GM23338 (cell line): ENCODE data around the gene INPP5A. TPM values are rescaled to one million over a fixed set of nuclear protein-coding genes. Genes with fewer than 3 reads are reported as not detected.

Experiments used
- ATAC-seq: fragments of 200-7000 bp; cut with Tn5 transposase; 3 replicates; pipeline ENCODE4 v1.9.1; 2020
- DNase-seq: peaks from one replicate; pipeline ENCODE4 v3.0.0-alpha.2; 2015; ENCODE audit warnings: low spot score
- H2AFZ ChIP-seq: fragments of 200-600 bp; sonication (generic); 2 replicates; pipeline ENCODE4 v1.8.0; 2016; ENCODE audit warnings: antibody characterized with exemption, mild to moderate bottlenecking, moderate library complexity
- H3F3A ChIP-seq: fragments of 200-600 bp; sonication (generic); replicated peaks from 2 replicates; pipeline ENCODE4 v1.8.0; 2017; ENCODE audit warnings: antibody characterized with exemption, mixed run types, low read depth
- H3K27ac ChIP-seq: fragments of 200-600 bp; sonication (generic); 2 replicates; pipeline ENCODE4 v1.6.1; 2016; ENCODE audit warnings: low read depth
- H3K27me3 ChIP-seq: fragments of 200-600 bp; sonication (generic); 2 replicates; pipeline ENCODE4 v1.8.0; 2016; ENCODE audit warnings: mild to moderate bottlenecking, mixed run types, moderate library complexity; ENCODE audit not compliant: insufficient read depth
- H3K36me3 ChIP-seq: fragments of 200-600 bp; sonication (generic); 2 replicates; pipeline ENCODE4 v1.8.0; 2016; ENCODE audit warnings: mild to moderate bottlenecking; ENCODE audit not compliant: insufficient read depth
- H3K4me1 ChIP-seq: fragments of 200-600 bp; sonication (generic); 2 replicates; pipeline ENCODE4 v1.8.0; 2016; ENCODE audit warnings: mild to moderate bottlenecking, moderate library complexity; ENCODE audit not compliant: insufficient read depth
- H3K4me2 ChIP-seq: fragments of 200-600 bp; sonication (generic); 2 replicates; pipeline ENCODE4 v1.7.1; 2017; ENCODE audit warnings: mixed run types
- H3K4me3 ChIP-seq: fragments of 200-600 bp; sonication (generic); 2 replicates; pipeline ENCODE4 v1.6.1; 2016; ENCODE audit warnings: mixed run types
- H3K79me2 ChIP-seq: fragments of 200-600 bp; sonication (generic); replicated peaks from 2 replicates; pipeline ENCODE4 v1.8.0; 2017; ENCODE audit warnings: mild to moderate bottlenecking; ENCODE audit not compliant: insufficient read depth
- H3K9me2 ChIP-seq: fragments of 200-600 bp; sonication (generic); 2 replicates; pipeline ENCODE4 v1.8.0; 2017; ENCODE audit not compliant: insufficient read depth
- H4K20me1 ChIP-seq: fragments of 200-600 bp; sonication (generic); replicated peaks from 2 replicates; pipeline ENCODE4 v1.8.0; 2017; ENCODE audit warnings: mild to moderate bottlenecking; ENCODE audit not compliant: insufficient read depth
- H3K27ac Mint-ChIP-seq: 2 replicates; pipeline ENCODE4 v1.8.0; 2020; ENCODE audit warnings: inconsistent platforms, mild to moderate bottlenecking, moderate library complexity, mixed read lengths
- H3K27me3 Mint-ChIP-seq: 3 replicates; pipeline ENCODE4 v1.8.0; 2022; ENCODE audit warnings: low read depth, mild to moderate bottlenecking, moderate library complexity, mixed read lengths, inconsistent platforms; ENCODE audit not compliant: insufficient read depth, poor library complexity
- H3K36me3 Mint-ChIP-seq: 3 replicates; pipeline ENCODE4 v1.8.0; 2021; ENCODE audit warnings: low read depth, mild to moderate bottlenecking, inconsistent platforms, moderate library complexity, mixed read lengths
- H3K4me1 Mint-ChIP-seq: 3 replicates; pipeline ENCODE4 v1.8.0; 2020; ENCODE audit warnings: mild to moderate bottlenecking, inconsistent platforms, mixed read lengths
- H3K4me3 Mint-ChIP-seq: 3 replicates; pipeline ENCODE4 v1.8.0; 2021; ENCODE audit warnings: moderate library complexity, mild to moderate bottlenecking, inconsistent platforms, mixed read lengths
- H3K9me3 Mint-ChIP-seq: 3 replicates; pipeline ENCODE4 v1.8.0; 2020; ENCODE audit warnings: moderate library complexity, mild to moderate bottlenecking, inconsistent platforms, mixed read lengths
- CREB1 ChIP-seq: fragments of 250-450 bp; sonication (Bioruptor Pico); IDR thresholded peaks from 2 replicates; pipeline ENCODE4 v1.5.0; 2020; ENCODE audit warnings: low read depth, mild to moderate bottlenecking, moderate library complexity
- EZH2 ChIP-seq: fragments of 200-600 bp; sonication (generic); IDR thresholded peaks from one replicate; pipeline ENCODE4 v1.8.0; 2017; ENCODE audit warnings: antibody characterized with exemption, mild to moderate bottlenecking, low read depth; ENCODE audit not compliant: unreplicated experiment
- EZH2phosphoT487 ChIP-seq: fragments of 200-600 bp; sonication (generic); IDR thresholded peaks from one replicate; pipeline ENCODE4 v1.8.1; 2018; ENCODE audit warnings: antibody characterized with exemption; ENCODE audit not compliant: unreplicated experiment
- JUNB ChIP-seq: IDR thresholded peaks from one replicate; pipeline ENCODE4 v1.6.1; 2016; ENCODE audit warnings: antibody characterized with exemption; ENCODE audit not compliant: unreplicated experiment
- NANOG ChIP-seq: IDR thresholded peaks from 2 replicates; pipeline ENCODE4 v1.6.1; 2016; ENCODE audit warnings: antibody characterized with exemption, borderline replicate concordance
- POLR2AphosphoS5 ChIP-seq: IDR thresholded peaks from 2 replicates; pipeline ENCODE4 v1.6.1; 2016; ENCODE audit warnings: antibody characterized with exemption, low read depth
- STAT1 ChIP-seq: IDR thresholded peaks from one replicate; pipeline ENCODE4 v1.6.1; 2016; ENCODE audit warnings: antibody characterized with exemption; ENCODE audit not compliant: unreplicated experiment
- ZNF114 ChIP-seq: fragments of 250-450 bp; sonication (Bioruptor Pico); IDR thresholded peaks from 2 replicates; pipeline ENCODE4 v1.5.0; 2020; ENCODE audit warnings: mild to moderate bottlenecking, moderate library complexity
- ZNF331 ChIP-seq: fragments of 250-450 bp; sonication (Bioruptor Pico); IDR thresholded peaks from 2 replicates; pipeline ENCODE4 v1.5.0; 2020; ENCODE audit warnings: low read depth, mild to moderate bottlenecking, moderate library complexity
- polyA plus RNA-seq: library from polyadenylated mRNA; unstranded; fragments of >200 nt; fragmentation: Nextera tagmentation; extraction: Ambion mirVana; gene quantifications from 2 replicates; pipeline ENCODE4 v1.2.1, GENCODE V29; 2016
- total RNA-seq: library from RNA; depleted of rRNA; stranded (reverse); fragments of >200 nt; shearing (Covaris generic); gene quantifications from 2 replicates; pipeline ENCODE4 v1.2.3, GENCODE V29; 2014
- TF ChIP-seq, protein P1 (sequence below): IDR thresholded peaks from one replicate; pipeline ENCODE4 v1.6.1; 2018; ENCODE audit warnings: antibody characterized with exemption; ENCODE audit not compliant: unreplicated experiment
- TF ChIP-seq, protein P2 (sequence below): fragments of 250-450 bp; sonication (Bioruptor Pico); IDR thresholded peaks from 2 replicates; pipeline ENCODE4 v1.5.0; 2020; ENCODE audit warnings: mild to moderate bottlenecking, moderate library complexity
- TF ChIP-seq, protein P3 (sequence below): IDR thresholded peaks from 2 replicates; pipeline ENCODE4 v1.6.1; 2016; ENCODE audit warnings: antibody characterized with exemption
- TF ChIP-seq, protein P4 (sequence below), 2 experiments: fragments of 200-600 bp in 1 of 2; sonication (generic) in 1 of 2; conservative IDR thresholded peaks; 2 replicates each; pipeline versions ENCODE4 v1.5.1 to v1.6.1; 2016 to 2017; ENCODE audit warnings: antibody characterized with exemption in 2 of 2, low read depth in 2 of 2, mild to moderate bottlenecking in 2 of 2, moderate library complexity in 1 of 2

The INPP5A gene
- total and polyA plus RNA-seq, 2 experiments from 2014 or later: 5.9 to 40.6 TPM

DNA sequence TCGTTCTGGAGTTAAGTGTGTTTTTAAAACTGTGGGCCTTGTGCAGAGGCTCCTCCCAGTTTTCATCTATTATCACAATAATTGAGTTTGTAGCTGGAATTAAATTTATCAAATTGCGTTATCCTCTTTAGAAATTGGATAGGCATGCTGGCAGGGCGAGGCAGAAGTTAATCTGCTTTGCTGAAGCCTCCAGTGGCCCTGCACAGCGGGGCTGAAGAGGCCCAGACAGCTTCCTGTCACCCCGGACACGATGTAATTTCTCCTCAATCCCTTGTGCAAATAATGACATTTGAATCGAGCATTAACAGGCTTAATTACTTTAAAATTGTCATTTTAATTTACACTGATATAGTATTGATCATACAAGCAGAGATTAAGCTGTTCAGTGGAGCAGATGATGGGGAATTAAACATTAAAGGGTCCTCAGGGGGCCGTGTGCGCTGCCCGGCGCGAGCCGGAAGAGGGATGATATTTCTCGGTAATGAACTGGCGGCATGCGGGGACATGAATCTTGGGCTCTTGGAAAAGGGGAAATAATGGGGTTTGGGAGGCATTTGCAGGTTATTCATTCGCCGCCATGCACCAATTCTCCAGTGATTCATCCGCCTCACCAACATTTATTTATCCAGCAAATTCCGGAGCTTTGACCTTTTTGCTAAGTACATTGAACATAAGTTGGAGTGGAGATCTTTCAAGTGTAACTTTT, 129.9 kb downstream of the INPP5A start:
- Histone ChIP-seq H3K27ac (no peak overlapping the region), H3K27me3 (no peaks in the 10 kb centered on the region), H3K9me2 (no peaks in the 10 kb centered on the region), H3K4me3 (no peak overlapping the region), H3K4me1 (no peaks in the 10 kb centered on the region), H4K20me1 (no peaks in the 10 kb centered on the region), H3F3A (no peaks in the 10 kb centered on the region), H3K4me2 (no peak overlapping the region), H3K36me3 (no peaks in the 10 kb centered on the region), H3K79me2 (no peaks in the 10 kb centered on the region), H2AFZ (no peak overlapping the region)
- no peak for ATAC-seq
- no peak for DNase-seq
- Mint-ChIP-seq H3K4me1 (no peaks in the 10 kb centered on the region), H3K27ac (no peak overlapping the region), H3K9me3 (no peaks in the 10 kb centered on the region), H3K4me3 (no peak overlapping the region), H3K27me3 (no peaks in the 10 kb centered on the region), H3K36me3 (no peaks in the 10 kb centered on the region; the same call in 2 of the 3 replicates)
- TF ChIP-seq CREB1 (CRISPR knock-in tag): no peak
- no peak for TF ChIP-seq ZNF114 (CRISPR knock-in tag)
- TF ChIP-seq, protein P1, sequence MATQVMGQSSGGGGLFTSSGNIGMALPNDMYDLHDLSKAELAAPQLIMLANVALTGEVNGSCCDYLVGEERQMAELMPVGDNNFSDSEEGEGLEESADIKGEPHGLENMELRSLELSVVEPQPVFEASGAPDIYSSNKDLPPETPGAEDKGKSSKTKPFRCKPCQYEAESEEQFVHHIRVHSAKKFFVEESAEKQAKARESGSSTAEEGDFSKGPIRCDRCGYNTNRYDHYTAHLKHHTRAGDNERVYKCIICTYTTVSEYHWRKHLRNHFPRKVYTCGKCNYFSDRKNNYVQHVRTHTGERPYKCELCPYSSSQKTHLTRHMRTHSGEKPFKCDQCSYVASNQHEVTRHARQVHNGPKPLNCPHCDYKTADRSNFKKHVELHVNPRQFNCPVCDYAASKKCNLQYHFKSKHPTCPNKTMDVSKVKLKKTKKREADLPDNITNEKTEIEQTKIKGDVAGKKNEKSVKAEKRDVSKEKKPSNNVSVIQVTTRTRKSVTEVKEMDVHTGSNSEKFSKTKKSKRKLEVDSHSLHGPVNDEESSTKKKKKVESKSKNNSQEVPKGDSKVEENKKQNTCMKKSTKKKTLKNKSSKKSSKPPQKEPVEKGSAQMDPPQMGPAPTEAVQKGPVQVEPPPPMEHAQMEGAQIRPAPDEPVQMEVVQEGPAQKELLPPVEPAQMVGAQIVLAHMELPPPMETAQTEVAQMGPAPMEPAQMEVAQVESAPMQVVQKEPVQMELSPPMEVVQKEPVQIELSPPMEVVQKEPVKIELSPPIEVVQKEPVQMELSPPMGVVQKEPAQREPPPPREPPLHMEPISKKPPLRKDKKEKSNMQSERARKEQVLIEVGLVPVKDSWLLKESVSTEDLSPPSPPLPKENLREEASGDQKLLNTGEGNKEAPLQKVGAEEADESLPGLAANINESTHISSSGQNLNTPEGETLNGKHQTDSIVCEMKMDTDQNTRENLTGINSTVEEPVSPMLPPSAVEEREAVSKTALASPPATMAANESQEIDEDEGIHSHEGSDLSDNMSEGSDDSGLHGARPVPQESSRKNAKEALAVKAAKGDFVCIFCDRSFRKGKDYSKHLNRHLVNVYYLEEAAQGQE: no peak
- TF ChIP-seq, protein P2, sequence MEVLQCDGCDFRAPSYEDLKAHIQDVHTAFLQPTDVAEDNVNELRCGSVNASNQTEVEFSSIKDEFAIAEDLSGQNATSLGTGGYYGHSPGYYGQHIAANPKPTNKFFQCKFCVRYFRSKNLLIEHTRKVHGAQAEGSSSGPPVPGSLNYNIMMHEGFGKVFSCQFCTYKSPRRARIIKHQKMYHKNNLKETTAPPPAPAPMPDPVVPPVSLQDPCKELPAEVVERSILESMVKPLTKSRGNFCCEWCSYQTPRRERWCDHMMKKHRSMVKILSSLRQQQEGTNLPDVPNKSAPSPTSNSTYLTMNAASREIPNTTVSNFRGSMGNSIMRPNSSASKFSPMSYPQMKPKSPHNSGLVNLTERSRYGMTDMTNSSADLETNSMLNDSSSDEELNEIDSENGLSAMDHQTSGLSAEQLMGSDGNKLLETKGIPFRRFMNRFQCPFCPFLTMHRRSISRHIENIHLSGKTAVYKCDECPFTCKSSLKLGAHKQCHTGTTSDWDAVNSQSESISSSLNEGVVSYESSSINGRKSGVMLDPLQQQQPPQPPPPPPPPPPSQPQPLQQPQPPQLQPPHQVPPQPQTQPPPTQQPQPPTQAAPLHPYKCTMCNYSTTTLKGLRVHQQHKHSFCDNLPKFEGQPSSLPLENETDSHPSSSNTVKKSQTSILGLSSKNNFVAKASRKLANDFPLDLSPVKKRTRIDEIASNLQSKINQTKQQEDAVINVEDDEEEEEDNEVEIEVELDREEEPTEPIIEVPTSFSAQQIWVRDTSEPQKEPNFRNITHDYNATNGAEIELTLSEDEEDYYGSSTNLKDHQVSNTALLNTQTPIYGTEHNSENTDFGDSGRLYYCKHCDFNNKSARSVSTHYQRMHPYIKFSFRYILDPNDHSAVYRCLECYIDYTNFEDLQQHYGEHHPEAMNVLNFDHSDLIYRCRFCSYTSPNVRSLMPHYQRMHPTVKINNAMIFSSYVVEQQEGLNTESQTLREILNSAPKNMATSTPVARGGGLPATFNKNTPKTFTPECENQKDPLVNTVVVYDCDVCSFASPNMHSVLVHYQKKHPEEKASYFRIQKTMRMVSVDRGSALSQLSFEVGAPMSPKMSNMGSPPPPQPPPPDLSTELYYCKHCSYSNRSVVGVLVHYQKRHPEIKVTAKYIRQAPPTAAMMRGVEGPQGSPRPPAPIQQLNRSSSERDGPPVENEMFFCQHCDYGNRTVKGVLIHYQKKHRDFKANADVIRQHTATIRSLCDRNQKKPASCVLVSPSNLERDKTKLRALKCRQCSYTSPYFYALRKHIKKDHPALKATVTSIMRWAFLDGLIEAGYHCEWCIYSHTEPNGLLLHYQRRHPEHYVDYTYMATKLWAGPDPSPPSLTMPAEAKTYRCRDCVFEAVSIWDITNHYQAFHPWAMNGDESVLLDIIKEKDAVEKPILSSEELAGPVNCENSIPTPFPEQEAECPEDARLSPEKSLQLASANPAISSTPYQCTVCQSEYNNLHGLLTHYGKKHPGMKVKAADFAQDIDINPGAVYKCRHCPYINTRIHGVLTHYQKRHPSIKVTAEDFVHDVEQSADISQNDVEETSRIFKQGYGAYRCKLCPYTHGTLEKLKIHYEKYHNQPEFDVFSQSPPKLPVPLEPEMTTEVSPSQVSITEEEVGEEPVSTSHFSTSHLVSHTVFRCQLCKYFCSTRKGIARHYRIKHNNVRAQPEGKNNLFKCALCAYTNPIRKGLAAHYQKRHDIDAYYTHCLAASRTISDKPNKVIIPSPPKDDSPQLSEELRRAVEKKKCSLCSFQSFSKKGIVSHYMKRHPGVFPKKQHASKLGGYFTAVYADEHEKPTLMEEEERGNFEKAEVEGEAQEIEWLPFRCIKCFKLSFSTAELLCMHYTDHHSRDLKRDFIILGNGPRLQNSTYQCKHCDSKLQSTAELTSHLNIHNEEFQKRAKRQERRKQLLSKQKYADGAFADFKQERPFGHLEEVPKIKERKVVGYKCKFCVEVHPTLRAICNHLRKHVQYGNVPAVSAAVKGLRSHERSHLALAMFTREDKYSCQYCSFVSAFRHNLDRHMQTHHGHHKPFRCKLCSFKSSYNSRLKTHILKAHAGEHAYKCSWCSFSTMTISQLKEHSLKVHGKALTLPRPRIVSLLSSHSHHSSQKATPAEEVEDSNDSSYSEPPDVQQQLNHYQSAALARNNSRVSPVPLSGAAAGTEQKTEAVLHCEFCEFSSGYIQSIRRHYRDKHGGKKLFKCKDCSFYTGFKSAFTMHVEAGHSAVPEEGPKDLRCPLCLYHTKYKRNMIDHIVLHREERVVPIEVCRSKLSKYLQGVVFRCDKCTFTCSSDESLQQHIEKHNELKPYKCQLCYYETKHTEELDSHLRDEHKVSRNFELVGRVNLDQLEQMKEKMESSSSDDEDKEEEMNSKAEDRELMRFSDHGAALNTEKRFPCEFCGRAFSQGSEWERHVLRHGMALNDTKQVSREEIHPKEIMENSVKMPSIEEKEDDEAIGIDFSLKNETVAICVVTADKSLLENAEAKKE (CRISPR knock-in tag): no peak
- TF ChIP-seq ZNF331 (CRISPR knock-in tag): no peak
- no peak for TF ChIP-seq STAT1
- TF ChIP-seq EZH2: no peak
- no peak for TF ChIP-seq EZH2phosphoT487
- TF ChIP-seq POLR2AphosphoS5: no peak
- TF ChIP-seq JUNB: no peak
- TF ChIP-seq, protein P3, sequence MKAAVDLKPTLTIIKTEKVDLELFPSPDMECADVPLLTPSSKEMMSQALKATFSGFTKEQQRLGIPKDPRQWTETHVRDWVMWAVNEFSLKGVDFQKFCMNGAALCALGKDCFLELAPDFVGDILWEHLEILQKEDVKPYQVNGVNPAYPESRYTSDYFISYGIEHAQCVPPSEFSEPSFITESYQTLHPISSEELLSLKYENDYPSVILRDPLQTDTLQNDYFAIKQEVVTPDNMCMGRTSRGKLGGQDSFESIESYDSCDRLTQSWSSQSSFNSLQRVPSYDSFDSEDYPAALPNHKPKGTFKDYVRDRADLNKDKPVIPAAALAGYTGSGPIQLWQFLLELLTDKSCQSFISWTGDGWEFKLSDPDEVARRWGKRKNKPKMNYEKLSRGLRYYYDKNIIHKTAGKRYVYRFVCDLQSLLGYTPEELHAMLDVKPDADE: no peak
- TF ChIP-seq NANOG: no peak
- TF ChIP-seq, protein P4, sequence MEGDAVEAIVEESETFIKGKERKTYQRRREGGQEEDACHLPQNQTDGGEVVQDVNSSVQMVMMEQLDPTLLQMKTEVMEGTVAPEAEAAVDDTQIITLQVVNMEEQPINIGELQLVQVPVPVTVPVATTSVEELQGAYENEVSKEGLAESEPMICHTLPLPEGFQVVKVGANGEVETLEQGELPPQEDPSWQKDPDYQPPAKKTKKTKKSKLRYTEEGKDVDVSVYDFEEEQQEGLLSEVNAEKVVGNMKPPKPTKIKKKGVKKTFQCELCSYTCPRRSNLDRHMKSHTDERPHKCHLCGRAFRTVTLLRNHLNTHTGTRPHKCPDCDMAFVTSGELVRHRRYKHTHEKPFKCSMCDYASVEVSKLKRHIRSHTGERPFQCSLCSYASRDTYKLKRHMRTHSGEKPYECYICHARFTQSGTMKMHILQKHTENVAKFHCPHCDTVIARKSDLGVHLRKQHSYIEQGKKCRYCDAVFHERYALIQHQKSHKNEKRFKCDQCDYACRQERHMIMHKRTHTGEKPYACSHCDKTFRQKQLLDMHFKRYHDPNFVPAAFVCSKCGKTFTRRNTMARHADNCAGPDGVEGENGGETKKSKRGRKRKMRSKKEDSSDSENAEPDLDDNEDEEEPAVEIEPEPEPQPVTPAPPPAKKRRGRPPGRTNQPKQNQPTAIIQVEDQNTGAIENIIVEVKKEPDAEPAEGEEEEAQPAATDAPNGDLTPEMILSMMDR (conservative IDR thresholded peaks at IDR 0.05; ENCODE audit: low read depth in 2 of 2): no peak
